AML-193 (cell line): ENCODE measurements around the gene NAA40.
A peak's percentile ranks its signal among the peaks of the same experiment; 100 is the strongest.

Source experiments
- DNase-seq, 2 experiments: peaks; one replicate each; lab custom pipeline; 2025; lab: John Stamatoyannopoulos, UW

The NAA40 gene

GRCh38 chr11:63913866-63914830, 24.7 kb upstream of the NAA40 start:
- no peak for DNase-seq

GRCh38 chr11:63914896-63915691, 23.7 kb upstream of the NAA40 start:
- DNase-seq = no peak

GRCh38 chr11:63915961-63916836, 22.6 kb upstream of the NAA40 start:
- DNase-seq = peak; percentile 5 to 11

GRCh38 chr11:63916837-63917691, 21.7 kb upstream of the NAA40 start, which contains the start of gene RCOR2:
Gene RCOR2, minus strand, starts transcription at chr11:63917164. Its CDS starts 708 bp downstream, at chr11:63916456.
- DNase-seq = peak in 1 of 2 experiments; percentile 24

GRCh38 chr11:63917692-63918506, 20.9 kb upstream of the NAA40 start:
- DNase-seq = no peak

GRCh38 chr11:63918507-63919191, 20.2 kb upstream of the NAA40 start:
- no peak for DNase-seq

- no peak for DNase-seq
Measured at GRCh38 chr11:63919267-63920125, 19.3 kb upstream of the NAA40 start.

GRCh38 chr11:63920126-63920938, 18.5 kb upstream of the NAA40 start:
- DNase-seq = no peak

GRCh38 chr11:63920939-63921417, 17.8 kb upstream of the NAA40 start:
- DNase-seq = no peak

GRCh38 chr11:63922673-63923192, 16.1 kb upstream of the NAA40 start:
- no peak for DNase-seq

- DNase-seq = no peak
Measured at GRCh38 chr11:63923319-63923718, 15.5 kb upstream of the NAA40 start.

- no peak for DNase-seq
Measured at GRCh38 chr11:63929616-63930015, 9.2 kb upstream of the NAA40 start.

- no peak for DNase-seq
Measured at GRCh38 chr11:63931045-63931444, 7.8 kb upstream of the NAA40 start.

- DNase-seq = no peak
Measured at GRCh38 chr11:63931876-63932275, 6.9 kb upstream of the NAA40 start.

GRCh38 chr11:63933459-63933858, 5.3 kb upstream of the NAA40 start:
- DNase-seq = no peak

- DNase-seq = no peak
Measured at GRCh38 chr11:63937713-63938478, 906 bp upstream of the NAA40 start.
